NOMO-1 treated with DMSO at 0.1 percent for 48 hours (cell line): ENCODE results near the gene C2orf42.
"Not testable (repeated sequence)": the region's sequence is repeated elsewhere in the genome, so short reads cannot be mapped to it uniquely, and the experiment has no call there.

Source experiments
- DNase-seq: peaks from one replicate; lab custom pipeline; 2025; ENCODE audit not compliant: unreplicated experiment; lab: John Stamatoyannopoulos, UW

The C2orf42 gene

GRCh38 chr2:70173520-70173919, 17.3 kb downstream of the C2orf42 start:
- no peak for DNase-seq

- DNase-seq, result not testable (repeated sequence)
These were observed 21.1 kb downstream of the C2orf42 start for GRCh38 chr2:70169654-70170245.

- no peak for DNase-seq
These were observed 29.7 kb downstream of the C2orf42 start for GRCh38 chr2:70161069-70161534.

- DNase-seq, result no peak
These were observed 30.3 kb downstream of the C2orf42 start for GRCh38 chr2:70160545-70160944.

- DNase-seq, result not testable (repeated sequence)
These were observed 41.6 kb downstream of the C2orf42 start for GRCh38 chr2:70149130-70149686.

- not testable (repeated sequence) for DNase-seq
These were observed 42.5 kb downstream of the C2orf42 start for GRCh38 chr2:70148211-70148760.

GRCh38 chr2:70145851-70146739, 44.7 kb downstream of the C2orf42 start:
- no peak for DNase-seq

GRCh38 chr2:70145144-70145490, 45.7 kb downstream of the C2orf42 start:
- DNase-seq, result no peak

- DNase-seq, result no peak
These were observed 46.2 kb downstream of the C2orf42 start for GRCh38 chr2:70144443-70145143.

GRCh38 chr2:70143314-70144150, 47.3 kb downstream of the C2orf42 start:
- no peak for DNase-seq

- peak; percentile 98 for DNase-seq
These were observed 48.1 kb downstream of the C2orf42 start for GRCh38 chr2:70142590-70143313.

- DNase-seq, result peak; percentile 79
These were observed 48.8 kb downstream of the C2orf42 start for GRCh38 chr2:70141902-70142589.

GRCh38 chr2:70141212-70141901, 49.5 kb downstream of the C2orf42 start:
- DNase-seq, result peak; percentile 61

- no peak for DNase-seq
These were observed 50.0 kb downstream of the C2orf42 start for GRCh38 chr2:70140791-70141211.

GRCh38 chr2:70134323-70134983, 56.4 kb downstream of the C2orf42 start:
- not testable (repeated sequence) for DNase-seq

- DNase-seq, result no peak
These were observed 57.1 kb downstream of the C2orf42 start for GRCh38 chr2:70133491-70134322.

GRCh38 chr2:70133127-70133452, 57.7 kb downstream of the C2orf42 start:
- DNase-seq, result no peak
